GM18870 (cell line): ENCODE measurements around the gene CUX1.
"Not testable (repeated sequence)": the region's sequence is repeated elsewhere in the genome, so short reads cannot be mapped to it uniquely, and the experiment has no call there.

ENCODE experiments used
- ATAC-seq: cut with Tn5 transposase; IDR thresholded peaks from one replicate; pipeline ENCODE4 v1.9.1; 2021; ENCODE audit warnings: moderate library complexity; ENCODE audit not compliant: unreplicated experiment

The CUX1 gene

GRCh38 chr7:102223184-102223583 is 405.8 kb downstream of the CUX1 start:
- no peak for ATAC-seq

GRCh38 chr7:102225025-102225424 is 407.6 kb downstream of the CUX1 start:
- no peak for ATAC-seq

GRCh38 chr7:102227371-102227770 is 409.9 kb downstream of the CUX1 start:
- ATAC-seq = no peak

GRCh38 chr7:102228935-102229334 is 411.5 kb downstream of the CUX1 start:
- ATAC-seq = no peak

- not testable (repeated sequence) for ATAC-seq
These were observed 412.7 kb downstream of the CUX1 start for GRCh38 chr7:102230162-102230561.

GRCh38 chr7:102230593-102230992 is 413.2 kb downstream of the CUX1 start:
- ATAC-seq = no peak

GRCh38 chr7:102232611-102233286 is 415.3 kb downstream of the CUX1 start:
- ATAC-seq = no peak

- no peak for ATAC-seq
These were observed 416.7 kb downstream of the CUX1 start for GRCh38 chr7:102234131-102234530.

- ATAC-seq = no peak
These were observed 417.6 kb downstream of the CUX1 start for GRCh38 chr7:102234801-102235550.

- ATAC-seq = no peak
These were observed 418.7 kb downstream of the CUX1 start for GRCh38 chr7:102236102-102236501.

- no peak for ATAC-seq
These were observed 419.3 kb downstream of the CUX1 start for GRCh38 chr7:102236592-102237287.

- ATAC-seq = no peak
These were observed 421.9 kb downstream of the CUX1 start for GRCh38 chr7:102239206-102239820.

- ATAC-seq = no peak
These were observed 424.0 kb downstream of the CUX1 start for GRCh38 chr7:102241431-102241830.

GRCh38 chr7:102244601-102245000 is 427.2 kb downstream of the CUX1 start:
- no peak for ATAC-seq

GRCh38 chr7:102248081-102248455 is 430.6 kb downstream of the CUX1 start:
- no peak for ATAC-seq

GRCh38 chr7:102248456-102249395 is 431.3 kb downstream of the CUX1 start:
- no peak for ATAC-seq

- ATAC-seq = no peak
These were observed 434.3 kb downstream of the CUX1 start for GRCh38 chr7:102251531-102252365.

- no peak for ATAC-seq
These were observed 435.0 kb downstream of the CUX1 start for GRCh38 chr7:102252366-102252982.
